ENCODE data around the gene AIFM2. TPM values are rescaled to one million over a fixed set of nuclear protein-coding genes. Genes with fewer than 3 reads are reported as not detected.

The AIFM2 gene
- total and polyA plus RNA-seq, 9 of the 15 experiments (the other 6 are each of a cell fraction or from before 2014, with no cell fraction given): 2.7 to 14.1 (median 9.2) TPM

DNA sequence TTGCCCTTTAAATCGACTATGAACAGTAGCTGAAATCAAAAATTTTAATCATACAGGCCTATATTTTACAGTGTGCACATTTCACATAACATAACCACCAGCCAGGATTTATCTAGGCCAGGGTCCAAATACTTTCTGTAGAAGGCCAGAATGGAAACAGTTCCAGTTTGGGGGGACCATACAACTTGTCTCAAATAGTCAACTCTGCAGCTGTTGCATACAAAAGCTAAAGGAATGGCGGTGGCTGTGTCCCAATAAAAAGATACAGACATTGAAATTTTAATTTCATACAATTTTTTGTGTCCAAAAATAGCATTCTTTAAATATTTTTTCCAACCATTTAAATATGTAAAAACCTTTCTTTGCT is 14.6 kb upstream of the AIFM2 start:
- intact Hi-C loops (cut with micrococcal nuclease) (no loop called here), in situ Hi-C loops (cut with MboI) (no loop called here)
- Histone ChIP-seq H4K20me1 (replicated peaks; ENCODE audit: control insufficient read depth, insufficient read depth, low read length) (0 out of 2 replicates have a peak, but pooled peaks cover 11% of the 10 kb centered on the region), H3K4me1 (replicated peaks in 1 of 2; ENCODE audit: control insufficient read depth in 2 of 2, insufficient read depth in 2 of 2, low read length in 2 of 2) (peaks cover 0 to 7% of the 10 kb centered on the region in 2 experiments; a peak in 2 of 5 replicates), H3K9me3 (replicated peaks; ENCODE audit: control insufficient read depth, insufficient read depth, low read depth, low read length) (peaks cover 6% of the 10 kb centered on the region), H3K36me3 (ENCODE audit: control insufficient read depth, insufficient read depth, low read length) (peaks cover 72% of the 10 kb centered on the region), H2AFZ (ENCODE audit: low read depth, low read length) (no peak overlapping the region), H3K27me3 (ENCODE audit: control insufficient read depth in 2 of 2, insufficient read depth in 2 of 2, low read length in 2 of 2) (no peaks in the 10 kb centered on the region), H3K4me2 (ENCODE audit: insufficient read depth, low read length) (no peak overlapping the region), H3K4me3 (no peak overlapping the region), H3K9me1 (ENCODE audit: control insufficient read depth, insufficient read depth, low read length) (peaks cover 3% of the 10 kb centered on the region), H3K9ac (ENCODE audit: insufficient read depth in 1 of 2, low read depth in 2 of 2, low read length in 2 of 2) (no peak overlapping the region), H3K79me2 (ENCODE audit: control insufficient read depth, insufficient read depth, low read length) (no peaks in the 10 kb centered on the region; the same call in 2 of the 3 replicates), H3K27ac (ENCODE audit: extremely low read depth, low read depth, low read length) (no peak overlapping the region)
- ChIA-PET CTCF (ENCODE audit: low intra/inter-chr PET ratio) (no interaction called here), POLR2A (no interaction called here)
- no TSS peak for BruUV-seq (replicated peaks)
- 100% methylated on average over 2 of the region's 2 CpGs for WGBS (ENCODE audit: insufficient coverage, low coverage, missing lambda C conversion rate)
- TF ChIP-seq NEUROD1 (IDR thresholded peaks at IDR 0.05; ENCODE audit: borderline replicate concordance, low read depth, low read length, partially characterized antibody): no peak
- TF ChIP-seq KLF13 (tag; IDR thresholded peaks at IDR 0.05; ENCODE audit: borderline replicate concordance, low read depth): no peak
- TF ChIP-seq COPS2 (conservative IDR thresholded peaks at IDR 0.05): no peak
- no peak for TF ChIP-seq CBFA2T3 (IDR thresholded peaks at IDR 0.05)
- no peak for TF ChIP-seq RBFOX2 (IDR thresholded peaks at IDR 0.05; ENCODE audit: low read depth, low read length)
- TF ChIP-seq SMARCE1 (IDR thresholded peaks at IDR 0.05): no peak
- no peak for TF ChIP-seq MBD2 (IDR thresholded peaks at IDR 0.05; ENCODE audit: borderline replicate concordance, low read depth)
- no peak for TF ChIP-seq KLF6 (CRISPR knock-in tag; IDR thresholded peaks at IDR 0.05; ENCODE audit: borderline replicate concordance)
- TF ChIP-seq DPF2 (IDR thresholded peaks at IDR 0.05): no peak
- TF ChIP-seq DIDO1 (tag; IDR thresholded peaks at IDR 0.05; ENCODE audit: low read depth): no peak
- TF ChIP-seq SAFB (IDR thresholded peaks at IDR 0.05; ENCODE audit: borderline replicate concordance, low read depth, low read length): no peak
- TF ChIP-seq, protein P1, sequence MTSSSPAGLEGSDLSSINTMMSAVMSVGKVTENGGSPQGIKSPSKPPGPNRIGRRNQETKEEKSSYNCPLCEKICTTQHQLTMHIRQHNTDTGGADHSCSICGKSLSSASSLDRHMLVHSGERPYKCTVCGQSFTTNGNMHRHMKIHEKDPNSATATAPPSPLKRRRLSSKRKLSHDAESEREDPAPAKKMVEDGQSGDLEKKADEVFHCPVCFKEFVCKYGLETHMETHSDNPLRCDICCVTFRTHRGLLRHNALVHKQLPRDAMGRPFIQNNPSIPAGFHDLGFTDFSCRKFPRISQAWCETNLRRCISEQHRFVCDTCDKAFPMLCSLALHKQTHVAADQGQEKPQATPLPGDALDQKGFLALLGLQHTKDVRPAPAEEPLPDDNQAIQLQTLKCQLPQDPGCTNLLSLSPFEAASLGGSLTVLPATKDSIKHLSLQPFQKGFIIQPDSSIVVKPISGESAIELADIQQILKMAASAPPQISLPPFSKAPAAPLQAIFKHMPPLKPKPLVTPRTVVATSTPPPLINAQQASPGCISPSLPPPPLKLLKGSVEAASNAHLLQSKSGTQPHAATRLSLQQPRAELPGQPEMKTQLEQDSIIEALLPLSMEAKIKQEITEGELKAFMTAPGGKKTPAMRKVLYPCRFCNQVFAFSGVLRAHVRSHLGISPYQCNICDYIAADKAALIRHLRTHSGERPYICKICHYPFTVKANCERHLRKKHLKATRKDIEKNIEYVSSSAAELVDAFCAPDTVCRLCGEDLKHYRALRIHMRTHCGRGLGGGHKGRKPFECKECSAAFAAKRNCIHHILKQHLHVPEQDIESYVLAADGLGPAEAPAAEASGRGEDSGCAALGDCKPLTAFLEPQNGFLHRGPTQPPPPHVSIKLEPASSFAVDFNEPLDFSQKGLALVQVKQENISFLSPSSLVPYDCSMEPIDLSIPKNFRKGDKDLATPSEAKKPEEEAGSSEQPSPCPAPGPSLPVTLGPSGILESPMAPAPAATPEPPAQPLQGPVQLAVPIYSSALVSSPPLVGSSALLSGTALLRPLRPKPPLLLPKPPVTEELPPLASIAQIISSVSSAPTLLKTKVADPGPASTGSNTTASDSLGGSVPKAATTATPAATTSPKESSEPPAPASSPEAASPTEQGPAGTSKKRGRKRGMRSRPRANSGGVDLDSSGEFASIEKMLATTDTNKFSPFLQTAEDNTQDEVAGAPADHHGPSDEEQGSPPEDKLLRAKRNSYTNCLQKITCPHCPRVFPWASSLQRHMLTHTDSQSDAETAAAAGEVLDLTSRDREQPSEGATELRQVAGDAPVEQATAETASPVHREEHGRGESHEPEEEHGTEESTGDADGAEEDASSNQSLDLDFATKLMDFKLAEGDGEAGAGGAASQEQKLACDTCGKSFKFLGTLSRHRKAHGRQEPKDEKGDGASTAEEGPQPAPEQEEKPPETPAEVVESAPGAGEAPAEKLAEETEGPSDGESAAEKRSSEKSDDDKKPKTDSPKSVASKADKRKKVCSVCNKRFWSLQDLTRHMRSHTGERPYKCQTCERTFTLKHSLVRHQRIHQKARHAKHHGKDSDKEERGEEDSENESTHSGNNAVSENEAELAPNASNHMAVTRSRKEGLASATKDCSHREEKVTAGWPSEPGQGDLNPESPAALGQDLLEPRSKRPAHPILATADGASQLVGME (CRISPR knock-in tag; IDR thresholded peaks at IDR 0.05): no peak
- no peak for TF ChIP-seq GTF2E2 (tag; IDR thresholded peaks at IDR 0.05)
- TF ChIP-seq RAD21 (CRISPR knock-in tag; conservative IDR thresholded peaks at IDR 0.05 in 1 of 2, IDR thresholded peaks at IDR 0.05 in 1 of 2): no peak
- TF ChIP-seq ZNF197 (CRISPR knock-in tag; IDR thresholded peaks at IDR 0.05; ENCODE audit: low read depth): no peak
- TF ChIP-seq SP2 (IDR thresholded peaks at IDR 0.05; ENCODE audit: extremely low read depth, low read depth, low read length, poor library complexity, severe bottlenecking): no peak
- no peak for TF ChIP-seq CREB1 (IDR thresholded peaks at IDR 0.05)
- no peak for TF ChIP-seq CREB1 (CRISPR knock-in tag; IDR thresholded peaks at IDR 0.05)
- FAIRE-seq (no peak), ATAC-seq (no peak), DNase-seq (ENCODE audit: extremely low read depth in 1 of 4, low spot score in 3 of 4) (no peak)
